GM12891 (cell line): ENCODE measurements around the gene GLDN.

ENCODE experiments used
- PAX5 ChIP-seq: IDR thresholded peaks from 2 replicates; pipeline ENCODE4 v1.6.1; 2011; ENCODE audit warnings: low read length, moderate library complexity, mild to moderate bottlenecking; ENCODE audit not compliant: insufficient read depth, severe bottlenecking
- POLR2A ChIP-seq: IDR thresholded peaks from 2 replicates; pipeline ENCODE4 v1.6.1; 2011; ENCODE audit warnings: low read depth, low read length, control low read depth
- POLR2AphosphoS5 ChIP-seq: IDR thresholded peaks from 2 replicates; pipeline ENCODE4 v1.6.1; 2011; ENCODE audit warnings: low read depth, low read length, control low read depth
- SPI1 ChIP-seq: IDR thresholded peaks from 2 replicates; pipeline ENCODE4 v1.6.1; 2011; ENCODE audit warnings: low read depth, low read length, control low read depth
- TAF1 ChIP-seq: IDR thresholded peaks from 2 replicates; pipeline ENCODE4 v1.6.1; 2011; ENCODE audit warnings: low read depth, low read length, control low read depth

DNA sequence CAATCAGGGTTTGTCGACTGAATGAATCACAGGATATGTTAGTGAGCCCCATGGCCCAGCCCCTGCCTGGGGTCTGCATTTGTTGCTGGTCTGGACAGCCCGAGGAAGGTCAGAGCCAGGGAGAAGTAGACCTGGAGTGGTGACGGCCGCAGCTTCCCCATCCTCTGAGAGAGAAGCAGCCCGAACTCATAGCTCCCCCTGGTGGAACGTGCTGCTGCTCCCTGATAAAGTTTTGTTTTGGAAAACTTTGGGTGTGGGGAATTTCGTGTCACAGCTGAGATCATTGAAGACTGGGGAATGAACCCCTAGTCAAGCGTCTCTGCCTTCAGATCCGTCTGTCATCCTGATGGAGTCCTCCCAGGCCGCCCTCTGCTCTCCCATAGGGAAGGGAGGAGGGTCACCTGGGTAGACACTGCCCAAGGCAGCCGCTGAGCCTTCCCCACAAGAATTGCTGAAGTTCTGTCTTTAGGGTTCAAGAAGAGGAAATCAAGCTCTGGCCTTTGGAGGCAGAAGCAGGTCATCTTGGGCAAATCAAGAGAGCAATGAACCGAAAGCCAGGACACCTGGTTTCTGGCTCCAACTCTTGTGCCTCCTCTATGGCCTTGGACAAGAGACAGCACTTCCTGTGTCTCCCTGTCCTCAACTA, 60.5 kb downstream of the GLDN start:
- TF ChIP-seq POLR2A (no peak), TAF1 (no peak), POLR2AphosphoS5 (no peak), PAX5 (no peak), SPI1 (no peak)
